HUES6 (cell line): ENCODE data around the gene CCT7.
A peak's percentile ranks its signal among the peaks of the same experiment; 100 is the strongest.

Source experiments
- H3K27ac ChIP-seq: 2 replicates; pipeline ENCODE4 v1.7.0; 2013; ENCODE audit warnings: low read depth, mild to moderate bottlenecking, low read length, inconsistent platforms
- H3K27me3 ChIP-seq: 2 replicates; pipeline ENCODE4 v1.6.1; 2013; ENCODE audit warnings: low read length; ENCODE audit not compliant: control insufficient read depth, insufficient read depth
- H3K36me3 ChIP-seq: 2 replicates; pipeline ENCODE4 v1.6.1; 2013; ENCODE audit warnings: low read length; ENCODE audit not compliant: control insufficient read depth, insufficient read depth
- H3K4me1 ChIP-seq: 2 replicates; pipeline ENCODE4 v1.6.1; 2013; ENCODE audit warnings: low read length; ENCODE audit not compliant: control insufficient read depth, insufficient read depth
- H3K4me3 ChIP-seq: 2 replicates; pipeline ENCODE4 v1.5.1; 2013; ENCODE audit warnings: low read depth, low read length
- H3K9ac ChIP-seq: one replicate; pipeline ENCODE4 v1.6.1; 2013; ENCODE audit warnings: mild to moderate bottlenecking, low read length
- H3K9me3 ChIP-seq: 2 replicates; pipeline ENCODE4 v1.6.1; 2013; ENCODE audit warnings: low read depth, low read length; ENCODE audit not compliant: control insufficient read depth, insufficient read depth

Gene CCT7

DNA sequence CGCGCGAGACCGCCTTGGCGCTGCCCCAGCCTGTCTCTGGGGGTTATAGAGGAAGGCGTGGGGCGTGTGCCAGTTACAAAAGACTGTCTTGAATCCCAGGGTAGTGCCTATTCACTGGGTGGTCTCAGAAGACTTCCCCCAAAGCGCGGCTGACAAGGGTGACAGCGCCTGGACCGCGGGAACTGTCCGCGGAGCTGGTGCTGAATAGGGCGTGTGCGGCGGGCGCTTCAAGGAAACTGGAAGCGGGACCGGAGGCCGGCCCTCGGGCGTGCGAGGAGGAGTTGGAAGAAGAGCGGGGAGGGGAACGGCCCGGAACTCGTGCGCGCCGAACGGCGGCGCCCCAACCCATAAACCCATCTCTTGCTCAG, 57.0 kb downstream of the CCT7 start:
- Histone ChIP-seq H3K4me1 (peaks cover 8% of the 10 kb centered on the region), H3K36me3 (no peaks in the 10 kb centered on the region), H3K27ac (no peak overlapping the region), H3K9ac (no peak overlapping the region), H3K27me3 (peaks cover 100% of the 10 kb centered on the region), H3K9me3 (no peaks in the 10 kb centered on the region), H3K4me3 (peak overlapping the region; percentile 79)

DNA sequence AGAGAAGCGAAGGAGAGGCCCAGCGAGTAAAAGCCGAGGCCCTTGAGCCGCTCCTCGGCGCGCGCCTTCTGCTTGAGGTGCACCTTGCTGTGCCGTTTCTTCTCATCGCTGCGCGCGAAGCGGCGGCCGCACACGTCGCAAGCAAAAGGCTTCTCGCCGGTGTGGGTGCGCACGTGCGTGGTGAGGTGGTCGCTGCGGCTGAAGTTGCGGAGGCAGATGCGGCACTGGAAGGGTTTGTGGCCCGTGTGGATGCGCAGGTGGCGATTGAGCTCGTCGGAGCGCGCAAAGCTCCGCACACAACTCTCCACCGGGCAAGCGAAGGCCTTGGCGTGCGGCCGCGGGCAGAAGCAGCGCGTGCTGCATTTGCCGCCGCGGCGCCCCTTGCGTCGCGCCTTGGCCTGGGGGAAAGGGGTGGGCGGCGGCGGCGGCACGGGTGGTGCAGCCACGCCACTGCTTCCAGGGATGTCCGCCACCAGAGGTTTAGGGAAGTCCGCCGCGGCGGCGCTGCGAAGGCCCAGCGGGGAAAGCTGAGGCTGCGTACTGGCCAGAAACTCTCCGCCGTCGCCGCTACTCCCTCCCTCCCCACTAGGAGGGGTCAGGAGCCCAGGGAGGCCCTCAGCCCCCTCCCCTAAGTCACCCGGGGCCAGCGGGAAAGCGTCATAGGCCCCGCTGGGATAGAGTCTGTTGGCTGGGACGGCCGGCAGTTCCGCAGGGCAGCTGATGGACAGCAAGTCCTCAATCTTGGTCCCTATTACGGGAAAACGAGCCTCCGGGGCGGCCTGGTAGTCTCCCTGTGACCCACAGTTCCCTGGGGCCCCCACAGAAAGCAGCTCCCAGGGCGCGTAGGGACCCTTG, 57.6 kb downstream of the CCT7 start:
- H3K27me3 ChIP-seq, result peaks cover 100% of the 10 kb centered on the region
- no peaks in the 10 kb centered on the region for H3K9me3 ChIP-seq
- peaks cover 8% of the 10 kb centered on the region for H3K4me1 ChIP-seq
- H3K36me3 ChIP-seq, result no peaks in the 10 kb centered on the region
- H3K27ac ChIP-seq, result no peak overlapping the region
- H3K4me3 ChIP-seq, result peak overlapping the region; percentile 79
- no peak overlapping the region for H3K9ac ChIP-seq

DNA sequence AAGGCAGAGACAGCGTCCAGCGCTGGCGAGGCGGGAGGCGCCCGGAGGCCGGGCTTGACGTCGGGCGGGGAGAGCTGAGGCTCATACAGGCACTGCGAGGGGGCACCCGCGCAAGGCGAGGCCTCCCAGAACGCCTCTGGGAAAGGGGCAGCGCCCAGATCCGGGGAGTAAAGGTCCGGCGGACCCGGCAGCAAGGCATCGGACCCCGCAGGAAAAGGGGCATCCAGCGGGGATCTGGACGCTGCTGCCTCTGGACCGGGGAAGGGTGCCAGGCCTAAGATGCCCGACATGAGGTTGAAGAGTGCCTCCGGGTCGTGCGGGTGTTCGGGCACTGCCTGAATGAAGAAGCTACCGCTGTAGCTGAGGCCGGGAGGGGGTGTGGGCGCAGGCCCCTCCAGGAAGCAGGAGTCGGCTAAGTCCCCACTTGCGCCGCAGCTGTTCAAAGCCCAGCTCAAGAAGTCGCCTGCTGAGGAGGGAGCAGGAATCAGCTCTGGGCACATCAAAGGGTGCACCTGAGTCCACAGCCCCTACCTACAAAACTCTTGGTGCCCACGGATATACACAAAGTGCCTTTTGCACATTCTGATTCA, 58.3 kb downstream of the CCT7 start:
- Histone ChIP-seq H3K4me3 (peak overlapping the region; percentile 79), H3K36me3 (no peaks in the 10 kb centered on the region), H3K9ac (no peak overlapping the region), H3K27me3 (peaks cover 100% of the 10 kb centered on the region), H3K4me1 (peaks cover 8% of the 10 kb centered on the region), H3K27ac (no peak overlapping the region), H3K9me3 (no peaks in the 10 kb centered on the region)

DNA sequence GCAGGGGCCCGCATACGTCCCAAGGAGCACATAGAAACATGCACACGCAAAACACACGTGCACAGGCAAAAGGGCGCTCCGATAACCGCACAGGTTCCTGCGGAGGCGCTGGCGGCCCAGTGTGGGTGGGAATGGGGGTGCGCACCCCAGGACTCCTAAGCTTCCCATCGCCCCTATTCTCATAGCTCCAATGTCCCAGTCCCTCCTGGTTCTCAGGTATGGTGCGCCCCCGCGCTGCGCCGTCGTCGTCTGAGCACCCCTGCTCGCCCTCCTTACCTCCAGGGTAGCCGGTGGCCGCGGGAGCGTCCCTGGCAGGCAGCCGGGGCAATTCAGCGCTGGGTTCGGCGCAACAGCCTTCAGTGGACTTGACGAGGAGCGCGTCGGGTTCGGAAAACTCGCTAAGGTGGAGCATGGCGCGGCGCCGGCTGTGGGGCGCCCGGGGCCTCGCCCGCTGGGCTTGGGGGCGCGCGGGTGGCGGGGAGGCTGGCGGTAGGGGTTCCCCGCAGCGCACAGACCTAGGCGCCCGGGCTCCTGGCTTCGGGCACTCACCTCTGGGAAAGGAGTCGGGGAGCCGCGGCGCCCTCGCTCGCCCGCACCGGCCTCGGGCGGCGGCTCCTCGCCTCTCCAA, 58.9 kb downstream of the CCT7 start:
- H3K4me3 ChIP-seq, result peak overlapping the region; percentile 79

DNA sequence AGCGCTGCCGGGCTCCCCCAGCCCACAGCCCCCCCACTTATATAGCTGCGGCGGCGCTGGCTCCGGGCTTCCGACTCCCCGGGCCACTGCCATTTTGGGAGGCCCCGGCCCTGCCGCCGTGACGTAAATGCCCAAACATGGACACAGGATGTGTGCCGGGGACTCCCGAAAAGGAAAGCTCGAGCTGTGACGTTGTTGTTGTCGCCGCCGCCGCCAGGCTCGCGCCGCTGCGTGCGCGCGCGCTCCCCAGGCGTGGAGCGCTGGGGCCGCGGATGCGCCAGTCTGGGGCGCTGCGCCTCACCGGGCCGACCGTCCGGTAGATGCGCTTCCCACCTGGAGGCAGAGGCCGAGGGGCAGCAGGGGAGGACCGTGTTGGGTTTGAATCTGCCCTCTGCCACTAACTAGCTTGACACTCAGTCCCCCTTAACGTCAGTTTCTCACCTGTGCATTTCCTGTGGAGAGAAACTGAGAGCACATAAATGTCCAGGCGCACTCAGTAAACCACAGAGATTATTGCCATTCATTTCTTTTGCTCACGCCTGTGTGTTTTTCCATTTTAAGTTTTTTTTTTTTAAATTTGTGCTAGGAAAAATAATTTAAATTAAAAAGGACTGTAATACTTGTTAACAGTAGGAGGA, 59.5 kb downstream of the CCT7 start, which contains the start of gene EGR4:
EGR4 (minus strand) TSS at position 15 of the 638 bp plus-strand sequence. CDS start 231 bp downstream, outside the sequence.
- peak within 1 kb of the TSS; percentile 79 for H3K4me3 ChIP-seq

More for the DNA sequence above, 58.9 kb downstream of the CCT7 start:
- peaks cover 100% of the 10 kb centered on the region for H3K27me3 ChIP-seq
- H3K27ac ChIP-seq, result no peak overlapping the region
- no peak overlapping the region for H3K9ac ChIP-seq
- H3K9me3 ChIP-seq, result no peaks in the 10 kb centered on the region
- peaks cover 8% of the 10 kb centered on the region for H3K4me1 ChIP-seq
- no peaks in the 10 kb centered on the region for H3K36me3 ChIP-seq

DNA sequence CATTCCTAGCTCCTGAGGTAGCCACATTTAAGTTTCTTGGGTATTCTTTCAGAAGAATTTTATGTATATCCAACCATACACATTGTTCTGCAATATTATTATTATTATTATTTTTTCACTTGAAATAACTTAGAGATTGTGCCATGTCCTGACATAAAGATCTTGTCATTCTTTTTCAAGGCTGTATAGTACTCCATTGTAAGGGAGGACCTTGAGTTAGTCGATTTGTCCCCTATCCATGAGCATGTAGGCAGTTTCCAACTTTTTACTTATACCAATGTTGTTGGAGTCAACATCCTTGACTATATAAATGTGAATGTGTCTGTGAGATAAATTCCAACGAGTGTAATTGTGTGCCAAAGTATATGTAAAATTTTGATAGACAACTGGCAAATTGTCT, 60.1 kb downstream of the CCT7 start:
- Histone ChIP-seq H3K4me3 (no peak overlapping the region), H3K4me1 (peaks cover 8% of the 10 kb centered on the region), H3K27me3 (peaks cover 91% of the 10 kb centered on the region), H3K36me3 (no peaks in the 10 kb centered on the region), H3K9ac (no peak overlapping the region), H3K9me3 (no peaks in the 10 kb centered on the region), H3K27ac (no peak overlapping the region)

More for the DNA sequence above, 59.5 kb downstream of the CCT7 start, which contains the start of gene EGR4:
- Histone ChIP-seq H3K9me3 (no peaks in the 10 kb centered on the region), H3K4me1 (peaks cover 8% of the 10 kb centered on the region), H3K27me3 (peaks cover 94% of the 10 kb centered on the region), H3K27ac (no peak within 1 kb of the TSS), H3K36me3 (no peaks in the 10 kb centered on the region), H3K9ac (no peak within 1 kb of the TSS)

DNA sequence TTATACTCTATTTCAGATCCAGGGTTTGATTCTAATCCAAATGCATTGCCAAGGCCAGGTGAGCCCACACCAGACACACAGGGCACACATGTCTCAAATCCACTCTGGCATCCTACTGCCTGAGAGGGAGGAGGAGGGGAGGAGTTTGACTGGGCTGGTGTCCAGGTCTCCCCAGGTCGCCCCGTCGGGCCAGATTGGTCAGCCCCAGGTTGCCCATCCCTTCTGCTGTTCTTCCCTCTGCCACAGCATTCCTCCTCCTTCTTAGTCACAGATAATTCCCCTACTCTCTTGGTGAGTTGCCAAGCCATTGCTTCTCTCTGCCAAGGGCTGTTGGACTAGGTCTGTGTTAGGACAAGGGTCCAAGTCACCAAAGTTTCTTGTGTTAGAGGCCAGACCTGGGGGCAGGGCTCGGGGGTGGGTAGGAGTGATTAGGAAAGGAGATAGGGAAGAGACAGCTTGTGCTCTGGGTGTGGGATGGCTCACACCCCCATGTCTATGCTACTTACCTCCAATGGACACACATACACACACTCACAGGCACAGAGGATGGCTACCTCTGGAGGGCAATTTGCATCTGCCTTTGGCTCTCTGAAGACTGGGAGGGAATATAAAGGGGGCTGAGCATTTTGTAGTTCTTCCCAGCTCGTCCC, 61.8 kb downstream of the CCT7 start:
- Histone ChIP-seq H3K4me3 (no peak overlapping the region), H3K9me3 (no peaks in the 10 kb centered on the region), H3K36me3 (no peaks in the 10 kb centered on the region), H3K9ac (no peak overlapping the region), H3K27me3 (peaks cover 91% of the 10 kb centered on the region), H3K27ac (no peak overlapping the region), H3K4me1 (peaks cover 8% of the 10 kb centered on the region)

DNA sequence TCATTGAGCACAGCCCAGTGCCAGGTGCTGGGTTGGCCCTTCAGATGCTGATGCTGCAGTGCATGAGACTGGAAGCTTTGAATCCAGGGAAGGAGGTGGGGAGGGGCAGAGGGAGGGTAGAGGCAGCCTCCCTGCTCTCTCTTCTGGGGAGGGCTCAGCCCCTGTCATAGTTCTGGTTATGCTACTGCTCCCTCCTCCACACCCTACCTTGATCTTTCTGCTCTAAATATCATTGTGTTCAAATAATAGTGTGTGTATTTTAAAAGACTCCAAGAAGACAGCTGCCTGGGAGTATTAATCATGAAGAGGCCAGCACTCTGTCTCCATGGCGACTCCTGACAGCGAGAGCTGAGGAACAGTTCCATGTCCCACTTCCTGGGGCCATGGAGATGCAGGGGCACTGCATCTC, 63.0 kb downstream of the CCT7 start:
- H3K4me1 ChIP-seq, result peaks cover 8% of the 10 kb centered on the region
- H3K27ac ChIP-seq, result no peak overlapping the region
- no peak overlapping the region for H3K9ac ChIP-seq
- no peak overlapping the region for H3K4me3 ChIP-seq
- no peaks in the 10 kb centered on the region for H3K36me3 ChIP-seq
- no peaks in the 10 kb centered on the region for H3K9me3 ChIP-seq
- H3K27me3 ChIP-seq, result peaks cover 83% of the 10 kb centered on the region

DNA sequence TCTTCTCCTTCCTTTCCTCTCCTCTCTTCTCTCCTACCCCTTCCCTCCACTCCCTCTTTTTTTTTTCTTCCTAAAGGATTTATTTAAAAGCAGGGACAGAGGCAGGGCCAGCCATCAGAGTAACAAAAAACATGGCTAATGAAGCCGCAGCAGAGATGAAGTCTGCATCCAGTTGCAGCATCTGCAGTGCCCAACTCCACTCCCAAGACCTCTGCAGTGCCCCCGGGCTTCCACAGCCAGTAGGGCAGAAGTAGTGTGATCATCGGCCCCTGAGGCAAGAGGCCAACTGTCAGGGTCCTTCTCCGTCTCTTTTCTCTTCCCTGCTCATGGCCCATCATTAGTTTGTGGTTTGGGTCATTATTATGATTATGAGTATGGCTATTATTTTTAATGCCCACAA, 63.5 kb downstream of the CCT7 start:
- H3K27me3 ChIP-seq, result peaks cover 83% of the 10 kb centered on the region
- no peaks in the 10 kb centered on the region for H3K9me3 ChIP-seq
- H3K9ac ChIP-seq, result no peak overlapping the region
- peaks cover 4% of the 10 kb centered on the region for H3K4me1 ChIP-seq
- no peaks in the 10 kb centered on the region for H3K36me3 ChIP-seq
- no peak overlapping the region for H3K4me3 ChIP-seq
- no peak overlapping the region for H3K27ac ChIP-seq

DNA sequence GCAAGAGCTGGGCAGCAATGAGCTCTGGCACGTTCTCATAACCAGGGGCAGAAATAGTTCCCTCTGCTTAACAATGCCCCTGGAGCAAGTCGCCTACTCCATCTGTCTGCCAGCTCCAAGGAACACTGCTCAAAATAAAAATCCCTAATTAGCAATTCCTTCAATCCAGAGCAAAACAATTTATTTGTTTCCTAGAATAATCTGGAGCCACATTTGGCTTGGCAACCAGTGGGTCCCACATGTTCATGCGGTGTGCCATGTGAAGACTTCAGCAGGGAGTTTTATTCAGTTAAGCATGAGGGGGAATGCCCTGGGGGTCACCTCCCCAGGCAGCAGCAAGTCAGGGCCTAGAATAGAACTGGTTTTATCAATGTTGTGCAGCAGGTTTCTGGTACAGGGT, 66.8 kb downstream of the CCT7 start:
- Histone ChIP-seq H3K9me3 (no peaks in the 10 kb centered on the region), H3K9ac (no peak overlapping the region), H3K36me3 (no peaks in the 10 kb centered on the region), H3K27me3 (peaks cover 57% of the 10 kb centered on the region), H3K4me1 (no peaks in the 10 kb centered on the region), H3K4me3 (no peak overlapping the region), H3K27ac (no peak overlapping the region)
